Lower leg skin (tissue), 4 donors: ENCODE measurements around the gene POU5F1. TPM values are rescaled to one million over a fixed set of nuclear protein-coding genes. Genes with fewer than 3 reads are reported as not detected.

ENCODE experiments used
- DNase-seq, 2 donors: peaks; one replicate each; pipeline ENCODE4 v3.0.0-alpha.2; 2019; ENCODE audit warnings: low spot score in 2 of 2
- H3K4me3 ChIP-seq: fragments of 200-600 bp; sonication (generic); 2 replicates; pipeline ENCODE4 v1.5.1; 2017; ENCODE audit warnings: mild to moderate bottlenecking, low read depth; ENCODE audit not compliant: poor library complexity, severe bottlenecking
- CTCF ChIP-seq, 3 donors: fragments of 450-650 bp; IDR thresholded peaks; one replicate each; pipeline ENCODE4 v1.5.1; 2016; ENCODE audit warnings: antibody characterized with exemption in 3 of 3, mild to moderate bottlenecking in 3 of 3, moderate library complexity in 2 of 3
- POLR2A ChIP-seq, 2 donors: fragments of 450-650 bp; IDR thresholded peaks; one replicate each; pipeline ENCODE4 v1.6.1; 2016 to 2017; ENCODE audit warnings: antibody characterized with exemption in 2 of 2, mild to moderate bottlenecking in 1 of 2, moderate library complexity in 1 of 2
- WGBS, 2 donors: methylation state at CpG; one replicate each; pipeline ENCODE4 v1.1.5; 2018; 5-methylcytosine and 5-hydroxymethylcytosine counted together
- intact Hi-C: fragments of 100-400 bp; cut with DNase I; formaldehyde crosslinking; loops from one replicate; pipeline ENCODE4 v1.15.0; 2023; ENCODE audit warnings: low total_unique reads
- total RNA-seq, 4 donors: library from RNA; depleted of rRNA; stranded (reverse); fragments of >200 nt; gene quantifications; one replicate each; pipeline ENCODE4 v1.1.0, GENCODE V29; 2016

The POU5F1 gene
- total RNA-seq, 4 donors from 2014 or later = 0.47 to 5.2 (median 3.3) TPM

- no peak overlapping the region for H3K4me3 ChIP-seq
- intact Hi-C loops = no loop called here
- WGBS, 2 donors = 88 to 90% methylated on average over 17 to 19 of the region's 19 CpGs
- no peak for TF ChIP-seq CTCF (IDR thresholded peaks at IDR 0.05)
- TF ChIP-seq POLR2A (IDR thresholded peaks at IDR 0.05) = no peak
- DNase-seq = no peak
Observed at GRCh38 chr6:31161216-31162126, 9.0 kb downstream of the POU5F1 start.

DNA sequence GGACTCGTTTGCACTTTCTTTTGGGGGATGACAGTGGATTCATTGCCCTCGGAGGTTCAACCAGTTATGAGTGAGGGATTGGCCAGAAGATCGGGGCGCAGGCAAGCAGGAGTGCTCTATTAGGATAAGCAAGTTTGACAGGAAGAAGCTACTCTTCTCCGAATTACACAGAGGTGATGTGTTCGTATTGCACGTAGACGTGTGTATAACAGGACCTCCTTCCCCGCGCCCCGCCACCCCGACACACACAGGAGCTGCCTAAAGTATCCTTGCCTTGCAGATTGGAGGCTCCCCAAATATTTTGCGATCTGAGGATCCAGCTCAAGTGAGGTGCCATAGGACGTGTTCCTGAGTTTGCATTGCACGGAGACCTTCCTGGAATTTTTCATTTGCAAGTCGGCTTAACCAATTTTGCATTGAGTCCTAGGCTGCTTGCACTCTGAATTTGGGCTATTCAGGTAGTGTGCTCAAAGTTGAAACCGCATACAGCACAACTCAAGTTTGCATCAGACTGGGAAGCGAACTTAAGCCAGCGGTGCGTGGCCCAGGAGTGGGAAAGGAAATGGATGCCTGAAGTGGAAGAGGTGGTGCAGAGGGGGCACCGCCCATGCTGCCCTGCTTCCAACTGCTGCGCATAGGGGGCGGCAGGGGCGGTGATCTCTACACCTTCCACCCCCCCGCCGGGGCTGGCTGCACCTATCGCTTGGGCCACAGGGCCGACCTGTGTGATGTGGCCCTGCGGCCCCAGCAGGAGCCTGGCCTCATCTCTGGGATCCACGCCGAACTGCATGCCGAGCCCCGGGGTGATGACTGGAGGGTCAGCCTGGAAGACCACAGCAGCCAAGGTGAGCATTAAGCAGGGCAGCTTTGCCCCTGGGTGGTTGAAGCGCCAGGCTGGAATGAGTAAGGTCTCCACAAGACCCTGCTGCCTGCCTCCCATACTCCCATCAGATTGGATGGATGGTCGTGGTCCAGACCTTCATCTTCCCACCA lies 11.3 kb downstream of the POU5F1 start:
- peak overlapping the region; percentile 45 for H3K4me3 ChIP-seq
- DNase-seq = no peak
- 9 to 10% methylated on average over 22 to 31 of the region's 35 CpGs for WGBS, 2 donors
- TF ChIP-seq POLR2A (IDR thresholded peaks at IDR 0.05) (no peak), CTCF (IDR thresholded peaks at IDR 0.05) (no peak)
- intact Hi-C loops = no loop called here

- TF ChIP-seq CTCF (IDR thresholded peaks at IDR 0.05) (no peak), POLR2A (IDR thresholded peaks at IDR 0.05) (no peak)
- peak within 1 kb of the TSS; percentile 45 for H3K4me3 ChIP-seq
- intact Hi-C loops = no loop called here
- WGBS, 2 donors = 1% methylated on average over 57 to 59 of the region's 65 CpGs
- peak; percentile 99 to 100 for DNase-seq
Observed at GRCh38 chr6:31158140-31158862, 12.2 kb downstream of the POU5F1 start, which contains the start of gene TCF19. Gene TCF19 (plus strand): TSS chr6:31158589. CDS start chr6:31159470, 881 bp downstream.

- no peak for DNase-seq
- intact Hi-C loops = no loop called here
- TF ChIP-seq CTCF (IDR thresholded peaks at IDR 0.05) = no peak
- no peak for TF ChIP-seq POLR2A (IDR thresholded peaks at IDR 0.05)
- 4 to 6% methylated on average over 14 of the region's 14 CpGs for WGBS, 2 donors
- H3K4me3 ChIP-seq = peak within 1 kb of the TSS; percentile 45
Observed at GRCh38 chr6:31157513-31158139, 12.9 kb downstream of the POU5F1 start, which contains the start of gene CCHCR1. Gene CCHCR1 (minus strand): TSS chr6:31157802. CDS start chr6:31157600, 202 bp downstream.

GRCh38 chr6:31156641-31157040 lies 13.8 kb downstream of the POU5F1 start:
- no peak overlapping the region for H3K4me3 ChIP-seq
- no peak for DNase-seq
- TF ChIP-seq POLR2A (IDR thresholded peaks at IDR 0.05) (no peak), CTCF (IDR thresholded peaks at IDR 0.05) (no peak)
- 92 to 95% methylated on average over 7 of the region's 7 CpGs for WGBS, 2 donors
- intact Hi-C loops = no loop called here
